ENCODE data around the gene HK2.

- TF ChIP-seq, protein P1, sequence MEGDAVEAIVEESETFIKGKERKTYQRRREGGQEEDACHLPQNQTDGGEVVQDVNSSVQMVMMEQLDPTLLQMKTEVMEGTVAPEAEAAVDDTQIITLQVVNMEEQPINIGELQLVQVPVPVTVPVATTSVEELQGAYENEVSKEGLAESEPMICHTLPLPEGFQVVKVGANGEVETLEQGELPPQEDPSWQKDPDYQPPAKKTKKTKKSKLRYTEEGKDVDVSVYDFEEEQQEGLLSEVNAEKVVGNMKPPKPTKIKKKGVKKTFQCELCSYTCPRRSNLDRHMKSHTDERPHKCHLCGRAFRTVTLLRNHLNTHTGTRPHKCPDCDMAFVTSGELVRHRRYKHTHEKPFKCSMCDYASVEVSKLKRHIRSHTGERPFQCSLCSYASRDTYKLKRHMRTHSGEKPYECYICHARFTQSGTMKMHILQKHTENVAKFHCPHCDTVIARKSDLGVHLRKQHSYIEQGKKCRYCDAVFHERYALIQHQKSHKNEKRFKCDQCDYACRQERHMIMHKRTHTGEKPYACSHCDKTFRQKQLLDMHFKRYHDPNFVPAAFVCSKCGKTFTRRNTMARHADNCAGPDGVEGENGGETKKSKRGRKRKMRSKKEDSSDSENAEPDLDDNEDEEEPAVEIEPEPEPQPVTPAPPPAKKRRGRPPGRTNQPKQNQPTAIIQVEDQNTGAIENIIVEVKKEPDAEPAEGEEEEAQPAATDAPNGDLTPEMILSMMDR (conservative IDR thresholded peaks at IDR 0.05; ENCODE audit: low read depth, low read length), result no peak
- TF ChIP-seq EZH2phosphoT487 (IDR thresholded peaks at IDR 0.05; ENCODE audit: borderline replicate concordance, low read length) (no peak), EZH2 (IDR thresholded peaks at IDR 0.05; ENCODE audit: low read length, unreplicated experiment) (no peak)
Measured at GRCh38 chr2:74834792-74835755, 1.1 kb downstream of the HK2 start.
